ENCODE measurements around the gene HDAC1.
A peak's percentile ranks its signal among the peaks of the same experiment; 100 is the strongest.

HDAC1 gene

DNA sequence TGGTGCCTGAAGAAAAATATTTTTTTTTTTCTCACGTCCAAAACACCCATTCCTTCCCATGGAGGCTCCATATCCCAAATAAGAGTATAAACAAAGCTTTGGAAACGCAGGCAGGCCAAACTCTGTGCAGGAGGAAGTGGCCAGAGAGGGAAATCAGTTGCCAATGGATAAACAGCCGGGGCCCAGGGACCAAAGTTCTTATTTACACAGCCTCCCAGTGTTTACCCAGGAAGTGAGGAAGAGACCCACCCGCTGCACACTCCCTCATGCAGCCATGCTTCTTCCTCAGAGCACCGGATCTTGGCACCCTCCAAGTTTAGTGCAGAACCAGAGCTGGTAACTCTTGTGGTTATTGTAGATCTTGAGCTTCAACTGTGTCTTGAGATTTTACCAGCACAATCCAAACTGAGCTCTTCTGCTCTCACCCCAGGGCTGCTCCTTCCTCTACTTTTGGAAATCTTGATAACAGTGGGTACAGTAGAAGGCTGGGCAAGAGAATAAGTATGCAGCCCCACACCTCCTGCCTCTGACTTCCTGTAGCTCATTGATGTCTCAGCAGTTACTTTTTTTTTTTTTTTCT is 29.9 kb downstream of the HDAC1 start:
- no peak for DNase-seq (ENCODE audit: low read depth in 2 of 2, low spot score in 1 of 2)

DNA sequence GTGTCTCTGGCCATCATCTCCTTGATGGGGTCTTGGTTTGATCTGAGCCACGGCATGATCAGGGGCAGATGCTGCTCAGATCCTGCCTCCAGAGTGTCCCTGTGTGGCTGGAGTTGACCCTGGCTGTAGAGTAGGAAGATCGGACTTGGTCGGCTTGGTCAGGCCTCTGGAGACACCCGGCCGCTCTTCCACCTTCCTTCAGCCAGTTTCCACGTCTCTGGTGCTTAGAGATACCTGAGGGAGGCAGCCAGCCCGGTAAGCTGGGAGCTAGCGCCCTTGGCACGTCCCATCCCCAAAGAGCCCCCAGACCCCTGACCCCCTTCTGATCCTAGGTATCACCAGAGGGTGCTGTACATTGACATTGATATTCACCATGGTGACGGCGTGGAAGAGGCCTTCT is 35.3 kb downstream of the HDAC1 start:
- DNase-seq (ENCODE audit: low read depth in 2 of 2, low spot score in 1 of 2): no peak

DNA sequence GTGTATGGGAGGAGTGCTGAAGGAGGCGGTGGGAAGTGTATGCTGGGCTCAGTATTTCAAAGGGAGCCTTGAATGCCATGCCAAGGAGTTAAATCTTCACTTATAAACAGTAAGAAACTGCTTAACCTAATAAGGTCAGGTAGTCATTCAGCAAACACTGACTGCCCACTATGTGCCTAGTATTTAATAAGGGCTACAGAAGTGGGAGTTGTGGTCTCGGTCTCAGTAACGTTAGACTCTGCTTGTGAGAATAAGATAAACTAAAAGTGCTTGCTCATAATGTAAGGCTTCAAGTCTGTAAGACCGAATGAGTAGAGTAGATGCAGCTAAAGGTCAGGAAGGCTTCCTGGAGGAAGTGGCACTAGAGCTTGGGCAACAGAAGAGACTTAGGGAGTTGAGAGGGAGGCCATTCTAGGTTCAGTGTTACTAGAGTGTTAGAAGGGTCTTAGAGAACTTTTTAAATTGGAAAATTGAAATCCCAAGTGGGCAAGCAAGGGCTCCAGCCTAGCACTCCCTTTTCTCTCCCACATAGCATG is 38.1 kb downstream of the HDAC1 start:
- DNase-seq (ENCODE audit: low read depth in 2 of 2, low spot score in 1 of 2): no peak

DNA sequence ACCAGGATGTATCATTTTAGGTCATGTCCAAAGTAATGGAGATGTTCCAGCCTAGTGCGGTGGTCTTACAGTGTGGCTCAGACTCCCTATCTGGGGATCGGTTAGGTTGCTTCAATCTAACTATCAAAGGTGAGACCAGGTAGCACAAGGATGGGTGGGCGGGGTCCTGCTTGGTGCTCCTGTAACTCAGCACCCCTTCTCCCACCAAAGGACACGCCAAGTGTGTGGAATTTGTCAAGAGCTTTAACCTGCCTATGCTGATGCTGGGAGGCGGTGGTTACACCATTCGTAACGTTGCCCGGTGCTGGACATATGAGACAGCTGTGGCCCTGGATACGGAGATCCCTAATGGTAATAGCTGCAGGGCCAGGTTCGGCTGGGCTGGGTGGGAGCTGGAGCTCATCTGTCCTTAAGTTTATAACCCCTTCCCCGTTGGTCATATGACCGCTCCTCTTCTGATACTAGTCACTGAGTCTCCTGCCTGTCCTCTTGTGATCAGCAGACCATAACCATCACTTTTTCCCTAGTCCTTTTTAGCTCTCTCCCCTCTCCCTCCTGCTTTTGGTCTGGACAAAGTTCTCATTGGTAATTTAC is 38.8 kb downstream of the HDAC1 start:
- no peak for DNase-seq (ENCODE audit: low read depth in 2 of 2, low spot score in 1 of 2)

DNA sequence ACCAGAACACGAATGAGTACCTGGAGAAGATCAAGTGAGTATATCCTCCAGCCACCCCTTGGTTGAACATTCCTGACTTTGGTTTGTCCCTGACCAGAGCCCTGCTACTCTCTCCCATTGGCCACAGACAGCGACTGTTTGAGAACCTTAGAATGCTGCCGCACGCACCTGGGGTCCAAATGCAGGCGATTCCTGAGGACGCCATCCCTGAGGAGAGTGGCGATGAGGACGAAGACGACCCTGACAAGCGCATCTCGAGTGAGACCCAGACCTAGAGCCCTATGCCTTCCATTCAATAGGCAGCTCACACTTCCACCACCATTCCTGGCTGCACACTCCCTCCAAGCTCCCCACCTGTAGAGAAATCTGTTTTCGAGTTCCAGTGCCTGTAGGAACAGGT is 39.7 kb downstream of the HDAC1 start:
- DNase-seq (ENCODE audit: low read depth in 2 of 2, low spot score in 1 of 2): no peak

DNA sequence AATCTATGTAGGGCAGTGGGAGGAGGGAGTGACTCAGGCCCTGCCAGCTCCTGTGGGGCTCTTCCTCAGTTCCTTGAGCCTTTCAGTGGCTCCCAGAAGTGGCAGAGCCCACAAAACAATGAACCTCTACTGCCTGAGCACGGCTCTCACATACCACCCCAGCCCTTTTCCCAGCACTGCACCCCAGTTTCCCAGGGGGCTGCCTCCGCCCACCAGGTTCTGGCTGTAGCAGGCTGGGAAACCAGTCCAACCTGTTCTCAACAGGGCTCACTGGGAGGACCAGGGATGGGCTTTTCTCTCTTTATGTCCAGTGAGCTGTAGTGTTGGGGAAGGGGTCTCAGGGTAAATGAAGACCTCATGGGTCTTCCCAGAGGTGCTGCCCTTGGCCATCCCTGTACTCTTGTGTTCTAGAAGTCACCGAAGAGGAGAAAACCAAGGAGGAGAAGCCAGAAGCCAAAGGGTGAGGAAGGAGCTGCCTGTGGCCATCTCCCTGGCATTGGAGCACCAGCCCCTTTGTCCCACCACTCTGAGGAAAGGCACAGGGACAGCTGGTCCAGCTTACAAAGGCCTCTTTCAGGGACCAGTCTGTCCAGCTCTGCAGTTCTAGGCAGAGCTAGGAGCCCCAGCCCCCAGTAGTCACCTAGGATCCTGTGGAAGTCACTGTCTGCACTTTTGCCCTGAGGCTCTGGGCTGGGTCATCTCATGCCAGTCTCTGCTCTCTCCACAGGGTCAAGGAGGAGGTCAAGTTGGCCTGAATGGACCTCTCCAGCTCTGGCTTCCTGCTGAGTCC is 40.6 kb downstream of the HDAC1 start:
- no peak for DNase-seq (ENCODE audit: low read depth in 2 of 2, low spot score in 1 of 2)

DNA sequence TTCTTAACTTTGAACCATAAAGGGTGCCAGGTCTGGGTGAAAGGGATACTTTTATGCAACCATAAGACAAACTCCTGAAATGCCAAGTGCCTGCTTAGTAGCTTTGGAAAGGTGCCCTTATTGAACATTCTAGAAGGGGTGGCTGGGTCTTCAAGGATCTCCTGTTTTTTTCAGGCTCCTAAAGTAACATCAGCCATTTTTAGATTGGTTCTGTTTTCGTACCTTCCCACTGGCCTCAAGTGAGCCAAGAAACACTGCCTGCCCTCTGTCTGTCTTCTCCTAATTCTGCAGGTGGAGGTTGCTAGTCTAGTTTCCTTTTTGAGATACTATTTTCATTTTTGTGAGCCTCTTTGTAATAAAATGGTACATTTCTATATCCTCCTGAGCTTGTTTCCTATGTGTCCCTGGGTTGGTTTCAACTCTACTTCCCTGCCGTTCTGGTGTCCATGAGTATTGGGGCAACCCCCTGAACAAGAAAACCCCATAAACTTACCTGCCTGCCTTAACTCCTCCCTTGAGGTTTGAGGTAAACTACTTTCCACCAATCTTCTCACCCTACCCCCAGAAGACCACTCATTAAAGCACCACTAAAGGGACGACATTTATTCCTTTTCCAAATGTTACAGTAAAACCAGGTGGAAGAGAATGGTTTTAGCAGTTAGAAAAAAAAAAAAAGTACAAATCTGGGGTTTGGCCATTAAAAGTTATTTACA is 41.5 kb downstream of the HDAC1 start:
- DNase-seq (ENCODE audit: low read depth in 2 of 2, low spot score in 1 of 2): no peak

DNA sequence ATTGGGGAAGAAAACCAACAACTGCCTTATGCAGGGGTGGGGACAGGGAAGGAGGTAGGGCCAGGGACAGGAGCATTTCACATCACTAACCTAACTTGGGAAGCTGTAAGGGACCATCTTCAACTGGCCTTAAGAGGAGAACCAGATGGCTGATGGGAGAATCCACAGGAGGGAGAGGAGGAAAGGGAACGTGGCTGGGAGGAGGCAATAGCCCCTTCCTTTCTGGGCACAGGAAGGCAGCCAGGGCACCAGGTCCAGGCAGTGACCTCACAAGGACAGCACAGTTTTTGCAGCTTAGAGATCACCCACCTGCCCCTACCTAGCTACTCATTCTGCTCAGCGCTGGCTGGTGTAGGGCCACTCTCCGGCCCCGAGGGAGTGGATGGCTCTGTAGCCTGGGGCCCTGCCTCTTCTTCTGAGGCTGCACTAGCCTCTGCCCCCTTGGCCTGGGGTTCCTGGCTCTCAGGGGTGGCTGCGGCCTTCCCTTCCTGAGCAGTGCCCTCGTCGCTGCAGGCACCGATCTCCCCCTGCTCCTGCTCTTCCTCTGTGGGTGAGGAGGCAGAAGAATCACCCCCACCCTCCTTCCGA is 42.5 kb downstream of the HDAC1 start:
- DNase-seq (ENCODE audit: low read depth in 2 of 2, low spot score in 1 of 2): no peak

DNA sequence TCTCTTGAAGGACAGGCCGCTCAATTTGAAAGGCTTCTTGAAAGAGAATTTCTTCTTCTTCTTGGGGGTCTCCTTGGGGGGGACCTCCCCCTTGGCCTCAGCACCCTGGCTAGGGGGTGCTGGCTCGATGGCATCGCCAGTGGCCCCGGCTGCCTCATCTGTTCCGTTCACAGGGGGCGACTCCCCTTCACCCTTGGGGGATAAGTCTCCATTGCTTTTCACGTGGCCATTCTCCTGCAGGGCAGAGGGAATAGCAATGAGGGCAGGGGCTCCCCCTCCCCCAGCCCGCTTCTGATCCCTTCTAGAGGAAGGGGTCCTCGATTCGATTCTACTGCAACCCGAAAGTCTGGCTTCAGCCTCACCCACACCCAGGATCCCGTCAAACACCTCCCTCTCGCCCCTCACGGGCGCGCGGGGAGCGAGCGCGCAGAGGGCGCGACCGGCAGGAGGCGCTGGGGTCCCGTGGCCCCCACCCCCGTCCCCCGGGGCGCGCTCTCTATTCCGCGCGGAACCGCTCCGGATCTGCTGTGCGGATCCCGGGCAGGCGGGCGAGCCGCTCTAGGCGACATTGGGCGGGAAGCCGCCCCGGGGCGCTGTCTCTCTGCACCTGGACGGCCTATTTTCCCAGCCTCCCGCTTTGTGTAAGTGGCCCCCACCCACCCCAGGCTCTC is 43.1 kb downstream of the HDAC1 start:
- peak in 1 of 2 donors; percentile 35 for DNase-seq (ENCODE audit: low read depth in 2 of 2, low spot score in 1 of 2)

DNA sequence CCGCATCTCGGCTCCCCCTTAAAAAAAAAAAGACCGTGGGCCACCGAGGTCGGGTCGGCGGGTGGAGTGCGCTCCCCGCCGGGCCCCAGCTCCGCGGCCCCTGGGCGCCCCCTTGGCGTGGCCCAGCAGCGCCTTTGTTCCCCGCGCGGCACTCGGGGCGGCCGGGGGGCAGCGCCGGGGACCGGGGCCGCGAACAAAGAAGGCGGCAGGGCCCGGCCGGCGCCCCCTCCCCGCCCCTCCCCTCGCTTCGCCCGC is 43.6 kb downstream of the HDAC1 start:
- no peak for DNase-seq (ENCODE audit: low read depth in 2 of 2, low spot score in 1 of 2)

DNA sequence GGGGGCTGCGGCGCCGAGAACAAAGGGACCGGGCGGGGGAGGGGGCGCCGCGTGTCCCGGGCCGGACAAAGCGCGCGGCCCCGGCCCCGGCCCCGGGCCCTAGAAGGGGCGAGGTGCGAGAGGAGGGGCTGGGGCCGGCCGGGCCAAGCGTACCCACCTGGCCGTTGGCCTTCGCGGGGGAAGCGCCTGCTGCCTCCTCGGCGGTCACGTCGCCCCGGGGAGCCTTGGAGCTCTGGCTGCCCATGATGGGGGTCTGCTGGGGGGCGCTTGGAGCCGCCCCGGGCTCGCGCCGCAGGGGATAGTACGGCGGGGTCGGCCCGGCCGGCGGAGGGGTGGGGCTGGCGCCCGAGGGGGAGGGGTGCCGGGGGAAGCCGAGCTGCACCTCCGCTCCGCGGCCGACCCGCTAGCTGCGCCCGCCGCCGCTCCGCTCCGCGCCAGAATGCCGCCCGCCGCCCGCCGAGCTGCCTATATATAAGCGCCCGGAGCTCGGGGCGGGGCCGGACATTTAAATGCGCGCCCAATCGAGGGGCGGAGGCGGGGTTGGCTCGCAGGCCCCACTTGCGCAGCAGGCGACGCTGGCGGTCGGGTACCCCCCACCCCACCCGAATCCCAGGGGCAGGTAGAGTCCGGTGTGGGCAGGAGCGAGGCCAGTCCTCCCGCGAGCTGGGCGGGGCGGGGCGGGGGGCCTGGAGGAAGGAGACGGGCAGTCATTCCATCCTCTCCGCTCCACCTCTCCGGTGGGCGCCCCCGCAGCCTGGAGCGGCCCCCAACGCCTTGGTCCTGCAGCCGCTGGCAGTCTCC is 44.1 kb downstream of the HDAC1 start, which contains the start of gene MARCKSL1:
MARCKSL1 (minus strand) TSS at position 444 of the 801 bp plus-strand sequence; CDS start at position 244, 200 bp downstream.
- peak; percentile 69 to 78 for DNase-seq (ENCODE audit: low read depth in 2 of 2, low spot score in 1 of 2)

DNA sequence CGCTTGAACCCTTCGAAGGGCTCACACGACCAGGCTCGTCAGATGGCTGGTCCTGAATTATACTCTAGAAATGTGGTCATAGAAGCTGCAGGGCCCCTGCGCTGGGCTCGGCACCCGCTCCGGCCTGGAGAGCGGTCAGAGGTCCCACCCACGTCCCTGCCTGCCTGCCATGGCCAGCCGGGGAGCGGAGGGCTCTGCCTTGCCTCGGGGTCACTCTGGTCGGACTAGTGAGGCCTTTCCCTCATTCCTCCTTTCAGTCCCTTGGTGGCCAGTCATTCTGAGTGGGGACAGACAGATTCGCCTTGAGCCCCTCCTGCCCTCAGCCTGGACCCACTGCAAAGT is 44.7 kb downstream of the HDAC1 start:
- no peak for DNase-seq (ENCODE audit: low read depth in 2 of 2, low spot score in 1 of 2)

DNA sequence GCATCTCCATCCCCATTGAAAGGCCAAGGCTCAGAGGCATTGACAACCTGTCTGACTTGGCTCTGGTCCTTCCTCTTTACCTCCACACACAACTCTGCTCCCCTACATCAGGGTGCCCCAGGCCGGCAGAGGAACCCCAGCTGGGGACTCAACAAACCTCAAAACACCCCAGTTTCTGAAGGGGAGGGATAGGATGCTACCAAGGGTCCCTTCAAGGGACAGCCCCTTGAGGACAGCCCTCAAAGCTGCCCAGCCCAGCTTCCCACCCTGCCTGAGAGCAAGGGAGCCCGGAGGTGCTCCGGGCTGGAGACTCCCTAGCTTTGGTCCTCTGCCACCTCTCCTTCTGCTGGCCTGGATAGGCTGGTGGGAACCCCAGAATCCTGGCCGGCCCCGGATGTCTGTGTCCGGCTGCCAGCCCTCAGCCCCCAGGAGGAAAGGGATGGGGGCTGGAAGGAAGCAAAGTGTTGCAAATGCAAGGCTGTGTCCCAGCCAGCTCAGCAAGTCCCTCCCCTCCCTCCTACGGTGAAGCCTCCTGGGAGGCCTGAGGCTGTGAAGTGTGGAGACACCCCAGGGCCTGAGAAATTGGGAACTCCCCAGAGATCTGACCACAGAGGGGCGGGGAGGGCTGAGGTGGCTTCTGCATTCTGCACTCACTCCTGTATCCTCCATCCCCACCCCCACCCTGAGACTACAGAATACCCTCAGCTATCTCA is 45.2 kb downstream of the HDAC1 start:
- DNase-seq (ENCODE audit: low read depth in 2 of 2, low spot score in 1 of 2): no peak

DNA sequence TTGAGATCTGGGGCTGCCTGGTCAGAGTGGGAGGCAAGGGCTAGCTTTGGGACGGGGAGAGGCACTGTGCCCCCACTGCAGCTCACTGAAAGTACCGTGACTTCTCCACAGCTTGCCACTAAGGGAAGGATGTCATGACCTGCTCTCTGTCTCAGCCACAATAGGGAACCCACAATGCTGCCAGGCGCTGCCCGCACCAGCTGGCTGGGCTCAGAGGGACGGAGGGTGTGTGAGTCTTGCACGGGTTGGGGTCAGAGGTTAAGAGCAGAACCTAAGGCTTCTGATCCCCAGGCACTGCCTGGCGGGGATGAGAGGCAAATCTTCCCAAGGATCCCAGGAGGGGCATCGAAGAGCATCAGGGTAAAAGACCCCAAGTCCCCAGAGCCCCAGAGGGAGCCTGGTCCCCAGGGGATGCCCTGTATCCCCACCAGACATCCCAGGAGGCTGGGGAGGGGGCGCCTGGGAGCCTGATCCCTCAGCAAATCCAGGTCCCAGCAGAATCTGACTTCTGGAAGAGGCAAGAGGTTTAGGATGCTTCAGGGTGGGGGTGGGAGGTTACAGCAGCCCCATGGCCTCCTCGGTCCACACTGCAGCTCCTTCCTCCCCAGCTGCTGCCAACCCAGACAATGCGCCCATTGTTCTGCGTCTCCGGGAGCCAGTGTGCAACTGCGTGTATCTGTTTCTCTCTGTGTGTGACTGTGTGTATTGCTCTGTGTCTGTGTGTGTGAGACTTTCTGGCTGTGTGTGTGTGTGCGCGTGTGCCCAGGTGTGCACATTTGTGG is 46.2 kb downstream of the HDAC1 start:
- DNase-seq (ENCODE audit: low read depth in 2 of 2, low spot score in 1 of 2): no peak

DNA sequence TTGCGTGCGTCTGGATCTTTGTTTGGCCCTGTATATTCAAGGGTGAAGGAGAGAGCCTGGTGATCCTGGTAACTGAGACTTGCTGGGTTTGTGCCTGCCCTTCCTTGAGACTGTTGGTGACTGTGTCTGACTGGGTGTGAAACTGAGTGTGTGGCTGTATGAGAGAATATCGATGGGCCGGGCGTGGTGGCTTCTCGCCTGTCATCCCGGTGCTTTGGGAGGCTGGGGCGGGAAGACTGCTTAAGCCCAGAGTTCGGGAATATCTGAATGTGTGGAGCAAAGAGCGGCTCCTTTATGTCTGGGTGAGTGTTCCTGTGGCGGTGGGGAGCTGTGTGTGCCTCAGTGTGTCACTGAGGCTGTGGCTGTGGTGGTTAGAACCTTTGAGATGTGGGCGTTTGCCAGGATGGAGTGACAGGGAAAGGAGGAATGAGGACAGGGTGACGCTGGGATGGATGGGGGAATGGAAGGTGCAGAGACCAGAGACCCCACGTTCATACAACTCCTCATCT is 46.8 kb downstream of the HDAC1 start:
- DNase-seq (ENCODE audit: low read depth in 2 of 2, low spot score in 1 of 2): no peak

DNA sequence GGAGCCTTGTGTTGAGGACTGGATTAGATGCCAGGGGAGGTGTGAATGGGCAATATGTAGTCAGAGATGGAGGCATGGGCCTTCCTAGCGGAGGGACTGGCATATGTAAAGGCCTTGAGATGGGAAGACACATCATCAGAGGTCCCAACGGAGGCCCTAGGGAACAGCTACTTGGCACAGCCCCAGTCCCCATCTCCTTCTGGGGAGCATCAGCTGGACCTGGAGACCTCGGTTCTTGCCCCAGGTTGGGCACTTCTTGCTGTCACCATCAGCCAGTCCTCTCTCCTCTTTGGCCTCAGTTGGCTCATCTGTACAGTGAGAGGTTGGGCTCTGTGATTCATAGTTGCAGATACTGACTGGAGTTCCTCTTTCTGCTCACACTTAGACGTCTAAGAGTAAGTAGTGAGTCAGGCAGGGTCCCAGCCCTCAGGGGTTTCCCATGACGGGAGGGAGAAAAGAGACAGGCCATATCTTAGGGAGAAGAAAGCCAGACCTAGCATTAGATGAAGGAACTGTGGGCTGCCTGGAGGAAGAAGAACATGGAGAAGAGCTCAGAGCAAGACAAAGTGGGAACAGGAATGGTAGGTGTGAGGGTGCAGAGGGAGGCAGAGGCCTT is 47.6 kb downstream of the HDAC1 start:
- DNase-seq (ENCODE audit: low read depth in 2 of 2, low spot score in 1 of 2): no peak

DNA sequence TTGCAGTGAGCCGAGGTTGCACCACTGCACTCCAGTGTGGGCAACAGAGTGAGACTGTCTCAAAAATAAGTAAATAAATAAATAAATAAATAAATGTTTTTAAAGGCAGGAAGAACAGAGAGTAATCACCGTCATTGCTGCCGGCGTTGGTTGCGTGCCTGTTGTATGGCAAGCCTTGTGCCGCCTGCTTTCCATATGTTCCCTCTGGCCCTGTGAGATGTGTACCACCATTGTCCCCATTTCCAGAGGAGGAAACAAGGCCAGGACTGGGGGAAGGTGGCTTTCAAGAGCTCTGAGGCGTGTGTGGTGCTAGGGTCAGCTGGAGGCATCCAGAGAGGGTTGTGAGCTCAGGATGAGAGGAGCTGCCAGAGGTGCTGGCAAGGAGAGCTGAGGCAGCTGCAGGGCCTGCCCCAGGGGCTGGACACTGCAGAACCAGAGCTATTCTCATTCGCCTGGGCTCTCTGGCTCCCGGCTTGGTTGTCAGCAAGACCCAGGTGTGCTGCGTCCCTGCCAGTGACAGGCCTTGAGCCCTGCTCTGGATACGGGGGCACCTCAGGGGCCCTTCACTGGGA is 49.4 kb downstream of the HDAC1 start:
- no peak for DNase-seq (ENCODE audit: low read depth in 2 of 2, low spot score in 1 of 2)

DNA sequence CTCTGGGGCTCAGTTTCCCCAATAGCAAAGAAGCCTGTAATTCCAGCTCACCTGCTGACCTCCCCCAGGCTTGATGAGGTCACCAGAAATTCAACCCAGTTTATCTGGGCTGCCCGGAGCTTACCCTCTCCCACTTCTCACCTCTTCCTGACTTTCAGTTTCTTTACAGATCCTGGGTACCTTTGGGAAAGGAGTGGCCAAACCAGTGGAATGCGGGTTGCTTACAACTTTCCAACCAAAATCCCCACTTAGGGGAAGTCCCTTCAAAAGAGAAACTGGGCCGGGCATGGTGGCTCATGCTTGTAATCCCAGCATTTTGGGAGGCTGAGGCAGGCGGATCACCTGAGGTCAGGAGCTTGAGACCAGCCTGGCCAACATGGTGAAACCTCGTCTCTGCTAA is 50.1 kb downstream of the HDAC1 start:
- no peak for DNase-seq (ENCODE audit: low read depth in 2 of 2, low spot score in 1 of 2)

Measured in stimulated activated CD8-positive, alpha-beta memory T cell treated with anti-CD3 and anti-CD28 coated beads, Interleukin-4, amount 100 ng/mL, for 1 hour (primary cell).